ENCODE measurements around the gene FUT8. TPM values are rescaled to one million over a fixed set of nuclear protein-coding genes. Genes with fewer than 3 reads are reported as not detected.

Gene FUT8
- total and polyA plus RNA-seq, 2 donors (not counting 1 experiment from before 2014, with no cell fraction given), result 13.2 to 91.8 TPM

DNA sequence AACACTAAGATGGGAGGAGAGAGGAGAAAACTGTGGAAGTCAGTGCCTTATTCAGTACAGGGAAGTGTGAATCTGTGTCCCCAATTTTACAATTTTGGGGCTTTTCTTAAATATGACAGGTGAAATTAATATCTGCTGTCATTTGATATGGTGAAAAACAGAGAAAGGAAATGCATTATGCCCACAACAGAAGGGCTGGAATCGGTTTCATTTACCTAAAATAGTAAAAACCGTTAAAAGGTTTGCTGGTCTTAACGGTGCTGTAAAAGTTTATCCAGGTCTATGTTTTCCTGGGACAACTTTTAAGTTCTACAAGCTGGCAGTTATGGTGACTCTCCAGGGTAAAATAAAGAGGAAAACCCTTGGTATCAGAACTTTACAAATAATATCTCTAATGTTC, 310.8 kb downstream of the FUT8 start:
- Histone ChIP-seq H3K27me3 (replicated peaks in 1 of 4; ENCODE audit: control extremely low read depth in 1 of 4, control insufficient read depth in 3 of 4, insufficient read depth in 4 of 4, low read length in 3 of 4) (no peaks in the 10 kb centered on the region), H3K9me3 (ENCODE audit: control extremely low read depth in 1 of 3, control insufficient read depth in 2 of 3, insufficient read depth in 1 of 3, low read length in 2 of 3) (peaks cover 2 to 8% (median 2%) of the 10 kb centered on the region in 3 donors), H3K4me2 (replicated peaks; ENCODE audit: low read depth, low read length, poor library complexity, severe bottlenecking) (no peak overlapping the region), H3K9ac (ENCODE audit: low read length) (no peak overlapping the region), H2AFZ (ENCODE audit: insufficient read depth, low read depth, low read length, poor library complexity, severe bottlenecking) (no peak overlapping the region), H3K4me3 (ENCODE audit: control extremely low read depth in 1 of 5, extremely low read depth in 1 of 5, insufficient read depth in 1 of 5, low read depth in 2 of 5, low read length in 4 of 5) (no peak overlapping the region), H3K79me2 (ENCODE audit: control insufficient read depth, insufficient read depth, low read length) (peaks cover 8% of the 10 kb centered on the region), H3K36me3 (replicated peaks in 1 of 2; ENCODE audit: control extremely low read depth in 1 of 2, control insufficient read depth in 1 of 2, extremely low read depth in 1 of 2, insufficient read depth in 2 of 2, low read length in 1 of 2) (peaks cover 7 to 56% of the 10 kb centered on the region in 2 experiments), H4K20me1 (ENCODE audit: control insufficient read depth, insufficient read depth, low read length, poor library complexity, severe bottlenecking) (no peaks in the 10 kb centered on the region), H3K27ac (ENCODE audit: low read length in 2 of 2) (peak overlapping the region in 1 of 2 donors; percentile 21), H3K4me1 (ENCODE audit: control insufficient read depth in 2 of 2, insufficient read depth in 2 of 2, low read length in 2 of 2) (peaks cover 7 to 8% of the 10 kb centered on the region in 2 donors)
- intact Hi-C loops (cut with micrococcal nuclease), result no loop called here
- ATAC-seq (ENCODE audit: low read depth) (no peak), DNase-seq (no peak)
- TF ChIP-seq, protein P1, sequence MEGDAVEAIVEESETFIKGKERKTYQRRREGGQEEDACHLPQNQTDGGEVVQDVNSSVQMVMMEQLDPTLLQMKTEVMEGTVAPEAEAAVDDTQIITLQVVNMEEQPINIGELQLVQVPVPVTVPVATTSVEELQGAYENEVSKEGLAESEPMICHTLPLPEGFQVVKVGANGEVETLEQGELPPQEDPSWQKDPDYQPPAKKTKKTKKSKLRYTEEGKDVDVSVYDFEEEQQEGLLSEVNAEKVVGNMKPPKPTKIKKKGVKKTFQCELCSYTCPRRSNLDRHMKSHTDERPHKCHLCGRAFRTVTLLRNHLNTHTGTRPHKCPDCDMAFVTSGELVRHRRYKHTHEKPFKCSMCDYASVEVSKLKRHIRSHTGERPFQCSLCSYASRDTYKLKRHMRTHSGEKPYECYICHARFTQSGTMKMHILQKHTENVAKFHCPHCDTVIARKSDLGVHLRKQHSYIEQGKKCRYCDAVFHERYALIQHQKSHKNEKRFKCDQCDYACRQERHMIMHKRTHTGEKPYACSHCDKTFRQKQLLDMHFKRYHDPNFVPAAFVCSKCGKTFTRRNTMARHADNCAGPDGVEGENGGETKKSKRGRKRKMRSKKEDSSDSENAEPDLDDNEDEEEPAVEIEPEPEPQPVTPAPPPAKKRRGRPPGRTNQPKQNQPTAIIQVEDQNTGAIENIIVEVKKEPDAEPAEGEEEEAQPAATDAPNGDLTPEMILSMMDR (IDR thresholded peaks at IDR 0.05), result no peak
- TF ChIP-seq EZH2 (IDR thresholded peaks at IDR 0.05; ENCODE audit: borderline replicate concordance, insufficient read depth, low read depth, low read length, poor library complexity, severe bottlenecking), result no peak
- Mint-ChIP-seq H3K27ac (no peak overlapping the region), H3K27me3 (no peaks in the 10 kb centered on the region), H3K4me3 (no peak overlapping the region), H3K4me1 (peaks cover 7% of the 10 kb centered on the region), H3K9me3 (ENCODE audit: insufficient read depth) (peaks cover 2% of the 10 kb centered on the region)
- WGBS (ENCODE audit: insufficient coverage), result no CpG with 5 or more reads among the region's 3 CpGs
- ChIA-PET CTCF (no interaction called here), POLR2A (no interaction called here)

DNA sequence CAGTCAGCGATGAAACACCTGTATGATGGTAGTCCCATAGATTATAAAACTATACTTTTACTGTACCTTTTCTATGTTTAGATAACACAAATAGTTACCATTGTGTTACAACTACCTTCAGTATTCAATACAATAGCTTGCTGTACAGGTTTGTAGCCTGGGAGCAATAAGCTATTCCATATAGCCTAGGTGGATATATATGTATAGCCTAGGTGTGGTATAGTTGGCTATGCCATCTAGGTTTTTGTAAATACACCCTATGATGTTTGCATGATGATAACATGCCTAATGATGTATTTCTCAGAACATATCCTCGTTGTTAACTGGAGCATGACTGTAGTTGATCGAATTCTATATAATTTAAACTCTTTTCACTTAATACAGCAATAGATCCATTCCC, 316.1 kb downstream of the FUT8 start:
- intact Hi-C loops (cut with micrococcal nuclease), result no loop called here
- ChIA-PET POLR2A (no interaction called here), CTCF (no interaction called here)
- Mint-ChIP-seq H3K4me1 (peaks cover 11% of the 10 kb centered on the region), H3K9me3 (ENCODE audit: insufficient read depth) (peaks cover 2% of the 10 kb centered on the region), H3K27me3 (no peaks in the 10 kb centered on the region), H3K27ac (no peak overlapping the region), H3K4me3 (no peak overlapping the region)
- H3K9ac ChIP-seq (ENCODE audit: low read length), result no peak overlapping the region
- H3K9me3 ChIP-seq (ENCODE audit: control extremely low read depth in 1 of 3, control insufficient read depth in 2 of 3, insufficient read depth in 1 of 3, low read length in 2 of 3), result peaks cover 0 to 8% (median 0%) of the 10 kb centered on the region in 3 donors
- no peak overlapping the region for H3K27ac ChIP-seq (ENCODE audit: low read length in 2 of 2)
- no peak for ATAC-seq (ENCODE audit: low read depth)
- peaks cover 6 to 62% of the 10 kb centered on the region in 2 experiments for H3K36me3 ChIP-seq (replicated peaks in 1 of 2; ENCODE audit: control extremely low read depth in 1 of 2, control insufficient read depth in 1 of 2, extremely low read depth in 1 of 2, insufficient read depth in 2 of 2, low read length in 1 of 2)
- WGBS (ENCODE audit: insufficient coverage), result no CpG with 5 or more reads among the region's 3 CpGs
- H3K27me3 ChIP-seq (replicated peaks in 1 of 4; ENCODE audit: control extremely low read depth in 1 of 4, control insufficient read depth in 3 of 4, insufficient read depth in 4 of 4, low read length in 3 of 4), result no peaks in the 10 kb centered on the region
- H3K79me2 ChIP-seq (ENCODE audit: control insufficient read depth, insufficient read depth, low read length), result no peaks in the 10 kb centered on the region
- H4K20me1 ChIP-seq (ENCODE audit: control insufficient read depth, insufficient read depth, low read length, poor library complexity, severe bottlenecking), result no peaks in the 10 kb centered on the region
- H3K4me2 ChIP-seq (replicated peaks; ENCODE audit: low read depth, low read length, poor library complexity, severe bottlenecking), result no peak overlapping the region
- H2AFZ ChIP-seq (ENCODE audit: insufficient read depth, low read depth, low read length, poor library complexity, severe bottlenecking), result no peak overlapping the region
- no peak overlapping the region for H3K4me3 ChIP-seq (ENCODE audit: control extremely low read depth in 1 of 5, extremely low read depth in 1 of 5, insufficient read depth in 1 of 5, low read depth in 2 of 5, low read length in 4 of 5)
- TF ChIP-seq EZH2 (IDR thresholded peaks at IDR 0.05; ENCODE audit: borderline replicate concordance, insufficient read depth, low read depth, low read length, poor library complexity, severe bottlenecking), result no peak
- TF ChIP-seq, protein P1 (IDR thresholded peaks at IDR 0.05), result no peak
- H3K4me1 ChIP-seq (ENCODE audit: control insufficient read depth in 2 of 2, insufficient read depth in 2 of 2, low read length in 2 of 2), result peaks cover 5 to 7% of the 10 kb centered on the region in 2 donors
- no peak for DNase-seq
